HG03280 (cell line): Measurements from ENCODE around the gene ZMYM4.

ENCODE experiments used
- ATAC-seq: cut with Tn5 transposase; IDR thresholded peaks from one replicate; pipeline ENCODE4 v1.9.1; 2021; ENCODE audit warnings: mild to moderate bottlenecking, moderate library complexity; ENCODE audit not compliant: unreplicated experiment

Gene ZMYM4

GRCh38 chr1:35394386-35394785 lies 125.9 kb downstream of the ZMYM4 start:
- ATAC-seq: no peak

GRCh38 chr1:35398739-35399138 lies 130.2 kb downstream of the ZMYM4 start:
- ATAC-seq: no peak

GRCh38 chr1:35401049-35401448 lies 132.5 kb downstream of the ZMYM4 start:
- ATAC-seq: no peak

- ATAC-seq: no peak
Measured at GRCh38 chr1:35406103-35406502, 137.6 kb downstream of the ZMYM4 start.

GRCh38 chr1:35407743-35408142 lies 139.2 kb downstream of the ZMYM4 start:
- ATAC-seq: no peak

- no peak for ATAC-seq
Measured at GRCh38 chr1:35408925-35409324, 140.4 kb downstream of the ZMYM4 start.

- ATAC-seq: no peak
Measured at GRCh38 chr1:35426097-35426586, 157.6 kb downstream of the ZMYM4 start.

- ATAC-seq: no peak
Measured at GRCh38 chr1:35428360-35428759, 159.9 kb downstream of the ZMYM4 start.

- no peak for ATAC-seq
Measured at GRCh38 chr1:35430762-35431161, 162.3 kb downstream of the ZMYM4 start.

- ATAC-seq: no peak
Measured at GRCh38 chr1:35431173-35431599, 162.7 kb downstream of the ZMYM4 start.

GRCh38 chr1:35432231-35432630 lies 163.7 kb downstream of the ZMYM4 start:
- no peak for ATAC-seq

- no peak for ATAC-seq
Measured at GRCh38 chr1:35433714-35434113, 165.2 kb downstream of the ZMYM4 start.

- ATAC-seq: no peak
Measured at GRCh38 chr1:35434703-35435102, 166.2 kb downstream of the ZMYM4 start.

GRCh38 chr1:35436078-35436477 lies 167.6 kb downstream of the ZMYM4 start:
- no peak for ATAC-seq

- ATAC-seq: no peak
Measured at GRCh38 chr1:35437200-35437599, 168.7 kb downstream of the ZMYM4 start.

- no peak for ATAC-seq
Measured at GRCh38 chr1:35439626-35440025, 171.1 kb downstream of the ZMYM4 start.

- no peak for ATAC-seq
Measured at GRCh38 chr1:35441926-35442579, 173.5 kb downstream of the ZMYM4 start.

GRCh38 chr1:35442734-35443133 lies 174.2 kb downstream of the ZMYM4 start:
- ATAC-seq: no peak

- ATAC-seq: no peak
Measured at GRCh38 chr1:35443768-35444518, 175.4 kb downstream of the ZMYM4 start.

- ATAC-seq: no peak
Measured at GRCh38 chr1:35444519-35444774, 175.9 kb downstream of the ZMYM4 start.

GRCh38 chr1:35447278-35447677 lies 178.8 kb downstream of the ZMYM4 start:
- no peak for ATAC-seq

- no peak for ATAC-seq
Measured at GRCh38 chr1:35448344-35448801, 179.9 kb downstream of the ZMYM4 start.
